ENCODE results near the gene ABHD8. TPM values are rescaled to one million over a fixed set of nuclear protein-coding genes. Genes with fewer than 3 reads are reported as not detected.

The ABHD8 gene
- total and polyA plus RNA-seq, 2 of the 4 experiments (the other 2 are of a cell fraction): 3.9 to 10.2 TPM

DNA sequence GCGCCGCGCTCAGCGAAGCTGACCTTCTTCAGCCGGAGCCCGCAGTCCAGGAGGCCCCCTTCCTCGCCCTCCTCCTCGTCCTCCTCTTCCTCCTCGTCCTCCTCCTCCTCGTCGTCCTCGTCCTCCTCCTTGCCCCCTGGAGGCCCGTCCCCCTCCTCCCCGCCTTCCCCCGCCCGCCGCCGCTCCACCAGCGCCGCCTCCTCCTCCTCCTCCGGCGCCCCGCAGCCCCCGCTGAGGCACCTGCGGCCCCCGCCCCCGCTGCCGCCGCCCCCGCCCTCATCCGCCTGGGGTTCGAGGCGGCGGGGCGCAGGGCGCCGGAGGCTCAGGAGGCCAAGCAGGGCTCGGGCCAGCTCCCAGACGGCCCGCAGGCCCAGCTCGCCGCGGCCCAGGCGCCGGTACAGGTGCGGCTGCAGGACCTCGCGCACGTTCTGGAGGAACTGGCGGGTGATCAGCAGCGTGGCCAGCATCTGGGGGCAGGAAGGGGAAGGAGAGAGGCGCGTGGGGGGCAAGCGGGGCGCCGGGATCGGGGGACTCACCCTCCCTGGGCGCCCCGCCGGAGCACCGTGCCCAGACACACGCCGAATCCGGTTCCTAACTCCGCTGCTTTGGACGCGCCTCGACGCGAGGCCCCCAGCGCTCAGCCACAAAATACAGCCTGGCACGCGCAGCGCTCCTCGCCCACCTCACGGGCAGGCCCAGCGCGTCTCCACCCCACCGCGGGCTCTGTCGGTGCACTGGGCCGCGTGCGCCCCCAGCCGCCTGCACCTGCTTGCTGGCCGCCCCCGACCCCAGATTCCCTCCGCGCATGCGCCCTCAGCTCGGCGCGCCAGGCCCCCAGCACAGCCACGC, 25.5 kb upstream of the ABHD8 start:
- Histone ChIP-seq H3K79me1 (ENCODE audit: low read depth in 1 of 2, low read length in 2 of 2) (peaks cover 0 to 13% of the 10 kb centered on the region in 2 experiments; a peak in 2 of 4 replicates), H2AK9ac (replicated peaks; ENCODE audit: low read depth, low read length, poor library complexity) (no peak overlapping the region), H2BK15ac (ENCODE audit: low read depth, low read length) (no peak overlapping the region), H3K4ac (ENCODE audit: low read depth, low read length) (no peak overlapping the region), H3K23ac (ENCODE audit: low read depth, low read length) (no peak overlapping the region), H4K5ac (ENCODE audit: low read depth, low read length) (no peak overlapping the region), H2BK20ac (ENCODE audit: low read depth, low read length) (no peak overlapping the region), H4K8ac (ENCODE audit: low read depth in 2 of 2, low read length in 2 of 2) (no peak overlapping the region), H2BK120ac (ENCODE audit: low read depth, low read length) (no peak overlapping the region), H3K56ac (ENCODE audit: extremely low read depth, insufficient read depth, low read length) (no peak overlapping the region), H3K4me2 (ENCODE audit: low read depth, low read length) (no peak overlapping the region), H3K27me3 (ENCODE audit: control insufficient read depth, insufficient read depth, low read length) (no peaks in the 10 kb centered on the region), H2AFZ (replicated peaks; ENCODE audit: low read length, poor library complexity) (no peak overlapping the region), H3K4me1 (ENCODE audit: control insufficient read depth, insufficient read depth, low read length) (0 out of 2 replicates have a peak, but pooled peaks cover 1% of the 10 kb centered on the region), H3K9ac (ENCODE audit: low read depth, low read length) (no peak overlapping the region), H3K36me3 (ENCODE audit: control insufficient read depth, insufficient read depth, low read length) (peaks cover 11% of the 10 kb centered on the region), H2BK5ac (ENCODE audit: low read depth, low read length, poor library complexity, severe bottlenecking) (no peak overlapping the region), H4K20me1 (ENCODE audit: insufficient read depth, low read length) (no peaks in the 10 kb centered on the region), H2AK5ac (ENCODE audit: low read depth, low read length) (no peak overlapping the region), H4K91ac (ENCODE audit: insufficient read depth, low read depth, low read length) (no peak overlapping the region), H3K18ac (ENCODE audit: low read depth, low read length) (no peak overlapping the region), H3K14ac (replicated peaks; ENCODE audit: low read depth, low read length) (no peak overlapping the region), H3K27ac (ENCODE audit: insufficient read depth, low read length) (no peak overlapping the region), H3K9me3 (ENCODE audit: control insufficient read depth, insufficient read depth, low read length) (no peaks in the 10 kb centered on the region), H3K4me3 (ENCODE audit: insufficient read depth, low read depth, low read length) (no peak overlapping the region), H3K9me1 (ENCODE audit: insufficient read depth, low read length) (no peaks in the 10 kb centered on the region)
- intact Hi-C loops (cut with micrococcal nuclease) (no loop called here), in situ Hi-C loops (cut with MboI; ENCODE audit: low sequenced_read_pairs) (no loop called here), dilution Hi-C loops (cut with HindIII; ENCODE audit: low sequenced_read_pairs, unreplicated experiment) (no loop called here)
- DNase-seq (no peak), ATAC-seq (ENCODE audit: low read depth) (no peak)
- CTCF ChIA-PET: no interaction called here
- POLR2A ChIA-PET (ENCODE audit: unreplicated experiment): interaction anchor here (0.6 kb wide), 1 partner anchor 9 kb away, joined by 3 read pairs; no protein-coding TSS in a partner anchor
- no peak for TF ChIP-seq MAZ (IDR thresholded peaks at IDR 0.05; ENCODE audit: borderline replicate concordance, low read depth, low read length)
- TF ChIP-seq, protein P1, sequence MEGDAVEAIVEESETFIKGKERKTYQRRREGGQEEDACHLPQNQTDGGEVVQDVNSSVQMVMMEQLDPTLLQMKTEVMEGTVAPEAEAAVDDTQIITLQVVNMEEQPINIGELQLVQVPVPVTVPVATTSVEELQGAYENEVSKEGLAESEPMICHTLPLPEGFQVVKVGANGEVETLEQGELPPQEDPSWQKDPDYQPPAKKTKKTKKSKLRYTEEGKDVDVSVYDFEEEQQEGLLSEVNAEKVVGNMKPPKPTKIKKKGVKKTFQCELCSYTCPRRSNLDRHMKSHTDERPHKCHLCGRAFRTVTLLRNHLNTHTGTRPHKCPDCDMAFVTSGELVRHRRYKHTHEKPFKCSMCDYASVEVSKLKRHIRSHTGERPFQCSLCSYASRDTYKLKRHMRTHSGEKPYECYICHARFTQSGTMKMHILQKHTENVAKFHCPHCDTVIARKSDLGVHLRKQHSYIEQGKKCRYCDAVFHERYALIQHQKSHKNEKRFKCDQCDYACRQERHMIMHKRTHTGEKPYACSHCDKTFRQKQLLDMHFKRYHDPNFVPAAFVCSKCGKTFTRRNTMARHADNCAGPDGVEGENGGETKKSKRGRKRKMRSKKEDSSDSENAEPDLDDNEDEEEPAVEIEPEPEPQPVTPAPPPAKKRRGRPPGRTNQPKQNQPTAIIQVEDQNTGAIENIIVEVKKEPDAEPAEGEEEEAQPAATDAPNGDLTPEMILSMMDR (conservative IDR thresholded peaks at IDR 0.05; ENCODE audit: low read depth, low read length): no peak
- TF ChIP-seq FOS (IDR thresholded peaks at IDR 0.05; ENCODE audit: low read depth, low read length): no peak
- no peak for TF ChIP-seq CHD1 (IDR thresholded peaks at IDR 0.05; ENCODE audit: low read depth, low read length)
- no peak for TF ChIP-seq MXI1 (IDR thresholded peaks at IDR 0.05; ENCODE audit: borderline replicate concordance, low read depth, low read length)
- TF ChIP-seq RCOR1 (IDR thresholded peaks at IDR 0.05; ENCODE audit: insufficient replicate concordance, low read length): no peak
- TF ChIP-seq USF2 (IDR thresholded peaks at IDR 0.05; ENCODE audit: low read depth, low read length): no peak
- TF ChIP-seq, protein P2, sequence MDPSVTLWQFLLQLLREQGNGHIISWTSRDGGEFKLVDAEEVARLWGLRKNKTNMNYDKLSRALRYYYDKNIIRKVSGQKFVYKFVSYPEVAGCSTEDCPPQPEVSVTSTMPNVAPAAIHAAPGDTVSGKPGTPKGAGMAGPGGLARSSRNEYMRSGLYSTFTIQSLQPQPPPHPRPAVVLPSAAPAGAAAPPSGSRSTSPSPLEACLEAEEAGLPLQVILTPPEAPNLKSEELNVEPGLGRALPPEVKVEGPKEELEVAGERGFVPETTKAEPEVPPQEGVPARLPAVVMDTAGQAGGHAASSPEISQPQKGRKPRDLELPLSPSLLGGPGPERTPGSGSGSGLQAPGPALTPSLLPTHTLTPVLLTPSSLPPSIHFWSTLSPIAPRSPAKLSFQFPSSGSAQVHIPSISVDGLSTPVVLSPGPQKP (IDR thresholded peaks at IDR 0.05; ENCODE audit: borderline replicate concordance, low read depth, low read length): no peak
- no peak for TF ChIP-seq RAD21 (IDR thresholded peaks at IDR 0.05; ENCODE audit: low read length)
- TF ChIP-seq NFE2L2 (IDR thresholded peaks at IDR 0.05; ENCODE audit: low read depth, low read length): no peak
- TF ChIP-seq POLR2A (IDR thresholded peaks at IDR 0.05; ENCODE audit: low read depth, low read length): no peak
- no peak for TF ChIP-seq CEBPB (IDR thresholded peaks at IDR 0.05; ENCODE audit: low read depth, low read length)
- TF ChIP-seq BHLHE40 (IDR thresholded peaks at IDR 0.05; ENCODE audit: low read depth, low read length): no peak
- no peak for TF ChIP-seq SMC3 (IDR thresholded peaks at IDR 0.05; ENCODE audit: low read depth, low read length)
- TF ChIP-seq RFX5 (IDR thresholded peaks at IDR 0.05; ENCODE audit: low read depth, low read length): no peak
- 43% methylated on average over 61 of the region's 94 CpGs; no CpG with 5 or more reads in 1 of the 2 experiments for WGBS, 2 experiments (ENCODE audit: extremely low coverage in 2 of 2, insufficient read length in 1 of 2)
- BruUV-seq (replicated peaks): no TSS peak

Data from IMR-90 (cell line).